B cell (primary cell): ENCODE measurements around the gene PALLD. TPM values are rescaled to one million over a fixed set of nuclear protein-coding genes. Genes with fewer than 3 reads are reported as not detected.

Experiments used
- ATAC-seq: fragments of 200-7000 bp; cut with Tn5 transposase; one replicate; pipeline ENCODE4 v1.10.0; 2021; ENCODE audit warnings: low read depth, mild to moderate bottlenecking, moderate number of reproducible peaks, moderate library complexity
- CTCF ChIA-PET: fragments of 350-600 bp; sonication (Branson Sonifier 250); formaldehyde crosslinking; loops from one replicate; lab custom pipeline; 2021; ENCODE audit warnings: antibody characterized with exemption, inconsistent platforms; lab: Charles Lee
- POLR2A ChIA-PET: fragments of 350-600 bp; sonication (Branson Sonifier 250); formaldehyde crosslinking; loops from one replicate; lab custom pipeline; 2021; ENCODE audit warnings: antibody characterized with exemption; lab: Charles Lee
- DNase-seq: peaks from one replicate; pipeline ENCODE4 v3.0.0; 2013
- H2AFZ ChIP-seq: 2 replicates; pipeline ENCODE4 v1.6.1; 2012; ENCODE audit warnings: mild to moderate bottlenecking, low read depth, low read length; ENCODE audit not compliant: insufficient read depth, poor library complexity, severe bottlenecking
- H3K27ac ChIP-seq, 2 donors: 1 replicate in 1 of 2; 2 replicates in 1 of 2; pipeline ENCODE4 v1.5.1; 2012 to 2013; ENCODE audit warnings: low read length in 2 of 2, mild to moderate bottlenecking in 2 of 2, moderate library complexity in 1 of 2
- H3K27me3 ChIP-seq, 4 experiments: fragments of 200-600 bp in 1 of 4; sonication (generic) in 1 of 4; replicated peaks in 1 of 4; 1 replicate in 2 of 4; 2 replicates in 2 of 4; pipeline versions ENCODE4 v1.6.1 to v1.7.0; 2013 to 2016; ENCODE audit warnings: low read length in 3 of 4, mild to moderate bottlenecking in 2 of 4, mixed read lengths in 1 of 4, moderate library complexity in 1 of 4; ENCODE audit not compliant: insufficient read depth in 4 of 4, control insufficient read depth in 3 of 4; ENCODE audit errors: control extremely low read depth in 1 of 4
- H3K36me3 ChIP-seq, 2 experiments: replicated peaks in 1 of 2; 1 replicate in 1 of 2; 2 replicates in 1 of 2; pipeline versions ENCODE4 v1.6.1 to v1.7.1; 2013; ENCODE audit warnings: low read length in 1 of 2; ENCODE audit not compliant: insufficient read depth in 2 of 2, control insufficient read depth in 1 of 2; ENCODE audit errors: control extremely low read depth in 1 of 2, extremely low read depth in 1 of 2
- H3K4me1 ChIP-seq, 2 donors: fragments of 200-600 bp in 1 of 2; sonication (generic) in 1 of 2; 1 replicate in 1 of 2; 2 replicates in 1 of 2; pipeline versions ENCODE4 v1.5.1 to v1.6.1; 2013 to 2017; ENCODE audit warnings: low read length in 2 of 2; ENCODE audit not compliant: control insufficient read depth in 2 of 2, insufficient read depth in 2 of 2
- H3K4me2 ChIP-seq: replicated peaks from 2 replicates; pipeline ENCODE3; 2012; ENCODE audit warnings: mild to moderate bottlenecking, low read depth, low read length; ENCODE audit not compliant: poor library complexity, severe bottlenecking
- H3K4me3 ChIP-seq, 5 experiments: fragments of 200-600 bp in 1 of 5; sonication (generic) in 1 of 5; 1 replicate in 3 of 5; 2 replicates in 2 of 5; pipeline versions ENCODE4 v1.5.1 to v1.7.0; 2011 to 2016; ENCODE audit warnings: low read length in 4 of 5, mild to moderate bottlenecking in 4 of 5, low read depth in 2 of 5, control low read depth in 1 of 5, moderate library complexity in 1 of 5; ENCODE audit not compliant: insufficient read depth in 1 of 5; ENCODE audit errors: control extremely low read depth in 1 of 5, extremely low read depth in 1 of 5
- H3K79me2 ChIP-seq: fragments of 200-600 bp; sonication (generic); one replicate; pipeline ENCODE4 v1.6.0; 2016; ENCODE audit warnings: low read length; ENCODE audit not compliant: control insufficient read depth, insufficient read depth
- H3K9ac ChIP-seq: fragments of 200-600 bp; sonication (generic); 2 replicates; pipeline ENCODE4 v1.6.1; 2017; ENCODE audit warnings: mild to moderate bottlenecking, low read length, moderate library complexity
- H3K9me3 ChIP-seq, 3 donors: one replicate each; pipeline versions ENCODE4 v1.6.1 to v1.7.1; 2013; ENCODE audit warnings: low read length in 2 of 3; ENCODE audit not compliant: control insufficient read depth in 2 of 3, insufficient read depth in 1 of 3; ENCODE audit errors: control extremely low read depth in 1 of 3
- H4K20me1 ChIP-seq: 2 replicates; pipeline ENCODE4 v1.6.0; 2012; ENCODE audit warnings: mild to moderate bottlenecking, low read length; ENCODE audit not compliant: insufficient read depth, control insufficient read depth, poor library complexity, severe bottlenecking
- H3K27ac Mint-ChIP-seq: one replicate; pipeline ENCODE4 v1.8.0; 2021; ENCODE audit warnings: mixed read lengths
- H3K27me3 Mint-ChIP-seq: one replicate; pipeline ENCODE4 v1.8.0; 2021; ENCODE audit warnings: mixed read lengths
- H3K4me1 Mint-ChIP-seq: one replicate; pipeline ENCODE4 v1.8.0; 2021; ENCODE audit warnings: mixed read lengths
- H3K4me3 Mint-ChIP-seq: one replicate; pipeline ENCODE4 v1.8.0; 2021; ENCODE audit warnings: mixed read lengths
- H3K9me3 Mint-ChIP-seq: one replicate; pipeline ENCODE4 v1.8.0; 2022; ENCODE audit warnings: mixed read lengths; ENCODE audit not compliant: insufficient read depth
- CTCF ChIP-seq: fragments of 200-600 bp; IDR thresholded peaks from one replicate; pipeline ENCODE4 v1.8.0; 2022; ENCODE audit warnings: antibody characterized with exemption, mild to moderate bottlenecking
- EZH2 ChIP-seq: IDR thresholded peaks from 2 replicates; pipeline ENCODE4 v1.6.1; 2012; ENCODE audit warnings: borderline replicate concordance, low read depth, mild to moderate bottlenecking, moderate library complexity, low read length; ENCODE audit not compliant: insufficient read depth, poor library complexity, severe bottlenecking
- WGBS: methylation state at CpG from one replicate; pipeline ENCODE4 v1.1.5; 2013; ENCODE audit warnings: missing lambda C conversion rate; ENCODE audit not compliant: insufficient coverage; 5-methylcytosine and 5-hydroxymethylcytosine counted together
- intact Hi-C: fragments of 100-400 bp; cut with micrococcal nuclease; formaldehyde crosslinking; loops from one replicate; pipeline ENCODE4 v1.10.0; 2022
- polyA plus RNA-seq: library from polyadenylated mRNA; depleted of rRNA; stranded (reverse); fragments of >200 nt; gene quantifications from 2 replicates; pipeline ENCODE4 v1.2.3, GENCODE V29; 2012
- total RNA-seq, 2 donors: library from RNA; stranded (reverse); fragments of 120-200 nt in 1 of 2; gene quantifications; 1 replicate in 1 of 2; 2 replicates in 1 of 2; pipeline versions ENCODE4 v1.2.3 to v1.2.4, GENCODE V29; 2013 to 2022

The PALLD gene
- total and polyA plus RNA-seq, 2 donors (not counting 1 experiment from before 2014, with no cell fraction given): 0.63 to 0.71 TPM

- no peaks in the 10 kb centered on the region for H3K4me1 ChIP-seq
- no CpG with 5 or more reads among the region's 4 CpGs for WGBS
- H3K4me3 ChIP-seq: no peak overlapping the region
- Mint-ChIP-seq H3K27ac (no peak overlapping the region), H3K4me1 (no peaks in the 10 kb centered on the region), H3K27me3 (peaks cover 4% of the 10 kb centered on the region), H3K9me3 (no peaks in the 10 kb centered on the region), H3K4me3 (no peak overlapping the region)
- peaks cover 0 to 3% (median 0%) of the 10 kb centered on the region in 4 experiments for H3K27me3 ChIP-seq
- no peaks in the 10 kb centered on the region for H3K79me2 ChIP-seq
- ChIA-PET CTCF (no interaction called here), POLR2A (no interaction called here)
- H3K27ac ChIP-seq: no peak overlapping the region
- H3K4me2 ChIP-seq: no peak overlapping the region
- ATAC-seq (no peak), DNase-seq (no peak)
- peaks cover 0 to 3% (median 0%) of the 10 kb centered on the region in 3 donors for H3K9me3 ChIP-seq
- H3K36me3 ChIP-seq: no peaks in the 10 kb centered on the region
- H2AFZ ChIP-seq: no peak overlapping the region
- H3K9ac ChIP-seq: no peak overlapping the region
- no peaks in the 10 kb centered on the region for H4K20me1 ChIP-seq
- TF ChIP-seq EZH2: no peak
- TF ChIP-seq CTCF: no peak
- intact Hi-C loops: no loop called here
Measured at GRCh38 chr4:168612450-168613135, 115.7 kb downstream of the PALLD start.

GRCh38 chr4:168613869-168614268, 117.0 kb downstream of the PALLD start:
- intact Hi-C loops: no loop called here
- Histone ChIP-seq H2AFZ (no peak overlapping the region), H3K27me3 (peaks cover 0 to 3% (median 0%) of the 10 kb centered on the region in 4 experiments), H3K4me2 (no peak overlapping the region), H3K4me3 (no peak overlapping the region), H3K9ac (no peak overlapping the region), H3K9me3 (peaks cover 0 to 3% (median 0%) of the 10 kb centered on the region in 3 donors), H4K20me1 (no peaks in the 10 kb centered on the region), H3K27ac (no peak overlapping the region), H3K36me3 (no peaks in the 10 kb centered on the region), H3K4me1 (no peaks in the 10 kb centered on the region), H3K79me2 (no peaks in the 10 kb centered on the region)
- no peaks in the 10 kb centered on the region for H3K9me3 Mint-ChIP-seq
- no CpG with 5 or more reads among the region's 5 CpGs for WGBS
- H3K27me3 Mint-ChIP-seq: peaks cover 4% of the 10 kb centered on the region
- no peak for DNase-seq
- TF ChIP-seq EZH2 (no peak), CTCF (no peak)
- ChIA-PET CTCF (no interaction called here), POLR2A (no interaction called here)
- no peaks in the 10 kb centered on the region for H3K4me1 Mint-ChIP-seq
- H3K27ac Mint-ChIP-seq: no peak overlapping the region
- H3K4me3 Mint-ChIP-seq: no peak overlapping the region
- ATAC-seq: no peak
